T follicular helper cell (primary cell): ENCODE data around the gene POT1.
"Not testable (repeated sequence)": the region's sequence is repeated elsewhere in the genome, so short reads cannot be mapped to it uniquely, and the experiment has no call there.

ENCODE experiments used
- DNase-seq: peaks from one replicate; pipeline ENCODE4 v3.0.0-alpha.2; 2020; ENCODE audit warnings: low read depth
- total RNA-seq, 2 experiments: gene quantifications; one replicate each; lab custom pipeline; 2026; lab: John Stamatoyannopoulos, UW

Gene POT1
- 32.4 to 35.9 reads per million in 2 experiments for total RNA-seq

- DNase-seq, result peak; percentile 95
These were observed at the start of gene POT1 for GRCh38 chr7:124929467-124930172. Gene POT1, minus strand, starts transcription at chr7:124929825. Its CDS starts 32,652 bp downstream, at chr7:124897173.

GRCh38 chr7:124975131-124975530 is 45.5 kb upstream of the POT1 start:
- DNase-seq, result not testable (repeated sequence)

- DNase-seq, result no peak
These were observed 35.9 kb upstream of the POT1 start for GRCh38 chr7:124965553-124965952.

GRCh38 chr7:124959676-124960075 is 30.1 kb upstream of the POT1 start:
- DNase-seq, result no peak

GRCh38 chr7:124957952-124958351 is 28.3 kb upstream of the POT1 start:
- DNase-seq, result not testable (repeated sequence)

GRCh38 chr7:124956160-124956559 is 26.5 kb upstream of the POT1 start:
- DNase-seq, result no peak

GRCh38 chr7:124954790-124955189 is 25.2 kb upstream of the POT1 start:
- no peak for DNase-seq

GRCh38 chr7:124945680-124946079 is 16.1 kb upstream of the POT1 start:
- DNase-seq, result no peak

- DNase-seq, result no peak
These were observed 13.8 kb upstream of the POT1 start for GRCh38 chr7:124943472-124943871.

- no peak for DNase-seq
These were observed 12.8 kb upstream of the POT1 start for GRCh38 chr7:124942399-124942798.

- DNase-seq, result no peak
These were observed 10.7 kb upstream of the POT1 start for GRCh38 chr7:124940306-124940705.

GRCh38 chr7:124938128-124938527 is 8.5 kb upstream of the POT1 start:
- DNase-seq, result no peak

GRCh38 chr7:124937076-124937475 is 7.5 kb upstream of the POT1 start:
- DNase-seq, result no peak

GRCh38 chr7:124934841-124935240 is 5.2 kb upstream of the POT1 start:
- no peak for DNase-seq

- no peak for DNase-seq
These were observed 1.3 kb upstream of the POT1 start for GRCh38 chr7:124930655-124931597.

- DNase-seq, result no peak
These were observed 573 bp upstream of the POT1 start for GRCh38 chr7:124930173-124930623.

- no peak for DNase-seq
These were observed 4.7 kb downstream of the POT1 start for GRCh38 chr7:124924906-124925305.

GRCh38 chr7:124922200-124922599 is 7.4 kb downstream of the POT1 start:
- DNase-seq, result no peak

- no peak for DNase-seq
These were observed 9.8 kb downstream of the POT1 start for GRCh38 chr7:124919841-124920240.

- no peak for DNase-seq
These were observed 11.0 kb downstream of the POT1 start for GRCh38 chr7:124918662-124919061.

- DNase-seq, result no peak
These were observed 14.4 kb downstream of the POT1 start for GRCh38 chr7:124915242-124915641.

GRCh38 chr7:124914298-124914697 is 15.3 kb downstream of the POT1 start:
- no peak for DNase-seq

GRCh38 chr7:124912972-124913371 is 16.7 kb downstream of the POT1 start:
- no peak for DNase-seq
